Spinal cord (tissue), 10 donors: ENCODE data around the gene KYNU. TPM values are rescaled to one million over a fixed set of nuclear protein-coding genes. Genes with fewer than 3 reads are reported as not detected.

Experiments used
- DNase-seq, 6 donors: peaks; one replicate each; pipeline versions ENCODE4 v3.0.0 to v3.0.0-alpha.2; 2013 to 2015; ENCODE audit warnings: low spot score in 6 of 6, low read depth in 4 of 6
- H3K27ac ChIP-seq: one replicate; pipeline ENCODE4 v1.5.1; 2013; ENCODE audit warnings: low read depth, low read length, control low read depth
- H3K27me3 ChIP-seq: one replicate; pipeline ENCODE4 v1.6.1; 2013; ENCODE audit warnings: low read length; ENCODE audit not compliant: control insufficient read depth, insufficient read depth
- H3K36me3 ChIP-seq: one replicate; pipeline ENCODE4 v1.6.1; 2013; ENCODE audit warnings: low read length; ENCODE audit not compliant: control insufficient read depth, insufficient read depth
- H3K4me1 ChIP-seq: one replicate; pipeline ENCODE4 v1.6.1; 2013; ENCODE audit warnings: low read length; ENCODE audit not compliant: control insufficient read depth, insufficient read depth
- H3K4me3 ChIP-seq: one replicate; pipeline ENCODE4 v1.5.1; 2013; ENCODE audit warnings: low read depth, low read length, control low read depth
- H3K9me3 ChIP-seq: one replicate; pipeline ENCODE4 v1.6.1; 2013; ENCODE audit warnings: low read length; ENCODE audit not compliant: control insufficient read depth, insufficient read depth
- WGBS: methylation state at CpG from one replicate; pipeline ENCODE4 v1.1.5; 2013; ENCODE audit warnings: missing lambda C conversion rate; ENCODE audit not compliant: insufficient coverage; 5-methylcytosine and 5-hydroxymethylcytosine counted together
- long read RNA-seq, 4 donors: transcript quantifications; one replicate each; lab custom pipeline, GENCODE V29; 2026
- polyA plus RNA-seq, 2 donors: library from polyadenylated mRNA; unstranded; fragments of 120-200 nt; gene quantifications; one replicate each; pipeline ENCODE4 v1.2.1, GENCODE V29; 2013; ENCODE audit not compliant: insufficient read length in 2 of 2
- total RNA-seq, 2 donors: library from RNA; depleted of rRNA in 1 of 2; stranded (reverse); fragments of 120-200 nt in 1 of 2; fragments of >200 nt in 1 of 2; gene quantifications; one replicate each; pipeline versions ENCODE4 v1.2.3 to v1.2.4, GENCODE V29; 2013 to 2014
- donor health status: healthy.

The KYNU gene
- total RNA-seq (1 to 10 TPM; 1.4 to 2.4 TPM), polyA plus RNA-seq (1 to 10 TPM in 1 of 2 donors, under 1 TPM in 1; 0.39 to 1.1 TPM)
- long read RNA-seq, donor 1: 0 reads
- long read RNA-seq, donor 2: 0 reads
- long read RNA-seq, donor 3: 0 reads
- long read RNA-seq, donor 4: 0 reads

DNA sequence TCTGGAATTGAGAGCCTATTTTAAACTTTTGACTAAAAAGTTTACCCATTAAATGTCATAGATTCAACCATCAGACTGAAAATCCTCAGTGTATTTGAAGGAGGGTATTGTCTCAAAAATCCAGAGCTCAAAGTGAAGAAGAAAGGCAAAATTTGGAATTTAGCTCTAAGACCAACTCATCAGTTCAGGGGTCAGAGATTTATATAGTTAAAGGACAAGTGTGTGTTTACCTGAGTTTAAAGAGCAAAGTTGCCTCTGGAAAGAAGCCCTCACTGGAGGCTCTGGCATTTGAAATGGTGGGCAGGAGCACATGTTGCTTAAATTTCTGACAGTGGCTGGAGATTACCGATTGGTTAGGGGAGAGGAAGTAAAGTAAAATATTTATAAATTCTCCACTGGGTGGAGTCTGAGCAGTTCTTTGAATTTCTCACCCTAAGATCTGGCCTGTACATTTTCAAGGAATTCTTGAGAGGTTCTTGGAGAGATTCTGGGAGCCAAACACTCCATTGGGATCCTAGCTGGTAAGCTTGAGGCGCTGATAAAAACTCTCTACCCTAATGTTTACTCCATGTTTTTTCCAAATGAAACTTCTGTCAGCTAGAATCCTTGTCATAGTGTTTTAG, at the start of gene KYNU:
TSS of gene KYNU (plus strand) at position 449 of the 623 bp plus-strand sequence. CDS start 7,704 bp downstream, outside the sequence.
- H3K36me3 ChIP-seq: no peaks in the 10 kb centered on the region
- DNase-seq: no peak
- H3K4me1 ChIP-seq: no peaks in the 10 kb centered on the region
- no peaks in the 10 kb centered on the region for H3K27me3 ChIP-seq
- no peak within 1 kb of the TSS for H3K4me3 ChIP-seq
- WGBS: no CpG with 5 or more reads among the region's 2 CpGs
- no peaks in the 10 kb centered on the region for H3K9me3 ChIP-seq
- no peak within 1 kb of the TSS for H3K27ac ChIP-seq

- no peak for DNase-seq
- Histone ChIP-seq H3K4me1 (no peaks in the 10 kb centered on the region), H3K36me3 (no peaks in the 10 kb centered on the region), H3K27ac (no peak overlapping the region), H3K9me3 (peaks cover 1% of the 10 kb centered on the region), H3K4me3 (no peak overlapping the region), H3K27me3 (no peaks in the 10 kb centered on the region)
- WGBS: no CpG with 5 or more reads among the region's 1 CpG
Measured at GRCh38 chr2:142834021-142834420, 43.4 kb upstream of the KYNU start.

- H3K36me3 ChIP-seq: no peaks in the 10 kb centered on the region
- no peak for DNase-seq
- no peaks in the 10 kb centered on the region for H3K4me1 ChIP-seq
- no peak overlapping the region for H3K27ac ChIP-seq
- H3K9me3 ChIP-seq: no peaks in the 10 kb centered on the region
- H3K4me3 ChIP-seq: no peak overlapping the region
- H3K27me3 ChIP-seq: no peaks in the 10 kb centered on the region
Measured at GRCh38 chr2:142840436-142840835, 37.0 kb upstream of the KYNU start.

DNA sequence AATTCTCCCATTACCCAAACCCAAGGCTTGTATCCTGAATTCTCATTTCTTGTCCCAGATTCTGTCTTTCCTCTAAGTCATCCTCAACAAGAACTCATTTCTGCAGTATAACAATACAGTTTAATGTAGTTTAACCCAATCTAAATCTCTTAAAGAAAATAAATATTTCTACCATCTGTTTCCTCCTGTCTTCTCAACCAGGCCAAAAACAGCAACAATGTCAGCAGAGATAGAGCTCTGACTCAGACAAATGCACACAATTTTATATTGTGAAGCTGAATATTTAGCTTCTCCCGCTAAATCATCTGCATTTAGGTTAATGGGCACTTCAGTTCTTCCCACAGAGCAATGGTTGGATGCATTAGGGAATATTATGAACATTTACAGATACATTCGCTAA, 35.7 kb upstream of the KYNU start:
- DNase-seq: no peak
- no peaks in the 10 kb centered on the region for H3K4me1 ChIP-seq
- no peaks in the 10 kb centered on the region for H3K36me3 ChIP-seq
- no peak overlapping the region for H3K4me3 ChIP-seq
- H3K27ac ChIP-seq: no peak overlapping the region
- no peaks in the 10 kb centered on the region for H3K9me3 ChIP-seq
- no CpG with 5 or more reads among the region's 2 CpGs for WGBS
- H3K27me3 ChIP-seq: no peaks in the 10 kb centered on the region

DNA sequence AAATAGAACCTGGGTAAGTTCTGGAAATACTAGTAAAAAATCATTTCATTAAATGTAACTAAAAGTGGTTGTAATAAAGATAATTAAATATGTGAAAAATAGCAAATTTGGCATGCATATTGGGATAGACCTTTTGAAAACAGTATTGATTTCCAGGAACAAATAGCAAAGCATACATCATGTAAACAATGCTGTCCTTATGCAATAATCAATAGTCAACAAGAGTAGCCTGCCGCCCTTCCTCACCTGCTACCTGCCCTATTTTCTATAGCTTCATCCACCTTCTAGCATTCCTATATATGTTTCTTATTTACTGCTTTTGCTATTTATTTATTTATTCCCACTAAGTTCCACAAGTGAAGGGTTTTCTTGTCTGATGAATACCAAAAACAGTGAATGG, 35.1 kb upstream of the KYNU start:
- Histone ChIP-seq H3K9me3 (no peaks in the 10 kb centered on the region), H3K36me3 (no peaks in the 10 kb centered on the region), H3K4me3 (no peak overlapping the region), H3K27ac (no peak overlapping the region), H3K27me3 (no peaks in the 10 kb centered on the region), H3K4me1 (no peaks in the 10 kb centered on the region)
- no peak for DNase-seq
- WGBS: no CpG with 5 or more reads among the region's 1 CpG

DNA sequence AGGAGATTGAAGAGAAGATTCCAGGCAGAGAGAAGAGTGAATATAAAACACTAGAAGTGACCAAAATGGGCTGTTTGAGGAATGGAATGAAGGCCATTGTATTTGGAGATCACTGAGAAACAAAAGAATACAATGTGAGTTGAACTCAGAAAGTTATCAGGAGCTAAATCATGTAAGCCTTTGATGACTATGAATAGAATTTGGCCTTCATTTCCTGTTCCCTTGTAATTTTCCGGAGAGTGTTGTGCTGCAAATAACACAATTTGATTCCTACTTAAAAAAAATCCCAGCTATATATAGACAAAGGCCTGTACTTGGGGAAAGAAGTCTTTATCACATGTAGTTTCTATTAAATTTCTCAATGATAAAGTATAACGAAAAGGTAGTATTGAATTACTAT, 33.7 kb upstream of the KYNU start:
- Histone ChIP-seq H3K9me3 (no peaks in the 10 kb centered on the region), H3K27me3 (no peaks in the 10 kb centered on the region), H3K4me1 (no peaks in the 10 kb centered on the region), H3K27ac (no peak overlapping the region), H3K4me3 (no peak overlapping the region), H3K36me3 (no peaks in the 10 kb centered on the region)
- no CpG with 5 or more reads among the region's 2 CpGs for WGBS
- no peak for DNase-seq

DNA sequence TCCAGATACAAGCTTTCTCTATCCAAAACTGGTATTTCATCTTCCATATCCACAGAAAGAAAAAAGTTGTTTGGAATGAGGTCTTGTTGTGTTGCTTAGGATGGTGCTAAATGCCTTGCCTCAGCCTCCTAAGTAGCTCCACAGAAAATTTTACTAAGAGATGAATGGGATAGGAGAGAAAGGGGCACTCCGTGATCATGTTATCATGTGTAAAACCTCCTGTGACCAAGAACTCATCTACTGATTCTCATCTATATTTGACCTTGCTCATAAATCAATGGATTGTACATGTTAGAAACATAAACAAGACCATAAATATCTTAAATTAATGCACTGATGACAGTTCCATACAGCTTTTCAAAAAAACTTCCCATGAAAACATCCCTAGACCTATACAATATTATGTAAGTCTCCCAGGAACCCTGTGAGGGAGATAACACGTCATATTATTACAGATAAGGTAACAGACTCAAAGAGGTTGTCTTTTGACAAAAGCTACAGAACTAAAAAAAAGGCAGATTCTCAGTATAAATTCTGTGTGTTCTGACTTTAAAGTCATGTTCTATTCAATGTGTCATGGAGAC, 29.3 kb upstream of the KYNU start:
- no CpG with 5 or more reads among the region's 2 CpGs for WGBS
- Histone ChIP-seq H3K9me3 (no peaks in the 10 kb centered on the region), H3K27ac (no peak overlapping the region), H3K4me1 (no peaks in the 10 kb centered on the region), H3K4me3 (no peak overlapping the region), H3K27me3 (no peaks in the 10 kb centered on the region), H3K36me3 (no peaks in the 10 kb centered on the region)
- no peak for DNase-seq

- no peaks in the 10 kb centered on the region for H3K4me1 ChIP-seq
- 80% methylated on average over 1 of the region's 3 CpGs for WGBS
- H3K4me3 ChIP-seq: no peak overlapping the region
- DNase-seq: no peak
- H3K36me3 ChIP-seq: no peaks in the 10 kb centered on the region
- H3K9me3 ChIP-seq: no peaks in the 10 kb centered on the region
- H3K27me3 ChIP-seq: no peaks in the 10 kb centered on the region
- H3K27ac ChIP-seq: no peak overlapping the region
Measured at GRCh38 chr2:142849820-142850219, 27.6 kb upstream of the KYNU start.

DNA sequence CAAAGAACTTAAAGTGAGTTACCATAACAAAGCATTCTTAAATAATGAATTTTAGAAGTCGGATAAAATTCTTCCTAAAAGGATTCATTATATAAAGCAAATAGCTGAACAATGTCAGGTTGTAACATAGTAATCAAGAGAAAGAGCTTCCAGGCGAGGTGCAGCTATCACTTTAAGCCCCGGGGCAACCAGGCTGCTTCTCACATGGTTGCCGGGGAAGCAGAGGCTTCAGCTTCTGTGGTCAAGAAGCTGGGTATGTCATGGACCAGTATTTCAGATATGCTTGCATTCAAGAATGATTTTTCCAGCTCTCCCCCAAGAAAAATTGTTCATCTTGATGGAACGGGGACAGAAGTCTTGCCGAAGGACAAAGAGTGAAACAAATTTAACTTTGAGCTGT, 23.6 kb upstream of the KYNU start:
- 60% methylated on average over 3 of the region's 6 CpGs for WGBS
- no peaks in the 10 kb centered on the region for H3K27me3 ChIP-seq
- no peaks in the 10 kb centered on the region for H3K4me1 ChIP-seq
- H3K36me3 ChIP-seq: no peaks in the 10 kb centered on the region
- H3K9me3 ChIP-seq: no peaks in the 10 kb centered on the region
- no peak for DNase-seq
- no peak overlapping the region for H3K4me3 ChIP-seq
- H3K27ac ChIP-seq: no peak overlapping the region
